Lower leg skin (tissue), 4 donors: ENCODE measurements around the gene NDUFB6. TPM values are rescaled to one million over a fixed set of nuclear protein-coding genes. Genes with fewer than 3 reads are reported as not detected.
A peak's percentile ranks its signal among the peaks of the same experiment; 100 is the strongest.

Experiments
- DNase-seq, 2 donors: peaks; one replicate each; pipeline ENCODE4 v3.0.0-alpha.2; 2019; ENCODE audit warnings: low spot score in 2 of 2
- H3K4me3 ChIP-seq: fragments of 200-600 bp; sonication (generic); 2 replicates; pipeline ENCODE4 v1.5.1; 2017; ENCODE audit warnings: mild to moderate bottlenecking, low read depth; ENCODE audit not compliant: poor library complexity, severe bottlenecking
- POLR2A ChIP-seq, 2 donors: fragments of 450-650 bp; IDR thresholded peaks; one replicate each; pipeline ENCODE4 v1.6.1; 2016 to 2017; ENCODE audit warnings: antibody characterized with exemption in 2 of 2, mild to moderate bottlenecking in 1 of 2, moderate library complexity in 1 of 2
- WGBS, 2 donors: methylation state at CpG; one replicate each; pipeline ENCODE4 v1.1.5; 2018; 5-methylcytosine and 5-hydroxymethylcytosine counted together
- intact Hi-C: fragments of 100-400 bp; cut with DNase I; formaldehyde crosslinking; loops from one replicate; pipeline ENCODE4 v1.15.0; 2023; ENCODE audit warnings: low total_unique reads
- total RNA-seq, 4 donors: library from RNA; depleted of rRNA; stranded (reverse); fragments of >200 nt; gene quantifications; one replicate each; pipeline ENCODE4 v1.1.0, GENCODE V29; 2016
- TF ChIP-seq, protein P1 (sequence below), 3 donors: fragments of 450-650 bp; IDR thresholded peaks; one replicate each; pipeline ENCODE4 v1.5.1; 2016; ENCODE audit warnings: antibody characterized with exemption in 3 of 3, mild to moderate bottlenecking in 3 of 3, moderate library complexity in 2 of 3

Gene NDUFB6
- total RNA-seq, 4 donors from 2014 or later = 24.5 to 34.5 (median 26.4) TPM

DNA sequence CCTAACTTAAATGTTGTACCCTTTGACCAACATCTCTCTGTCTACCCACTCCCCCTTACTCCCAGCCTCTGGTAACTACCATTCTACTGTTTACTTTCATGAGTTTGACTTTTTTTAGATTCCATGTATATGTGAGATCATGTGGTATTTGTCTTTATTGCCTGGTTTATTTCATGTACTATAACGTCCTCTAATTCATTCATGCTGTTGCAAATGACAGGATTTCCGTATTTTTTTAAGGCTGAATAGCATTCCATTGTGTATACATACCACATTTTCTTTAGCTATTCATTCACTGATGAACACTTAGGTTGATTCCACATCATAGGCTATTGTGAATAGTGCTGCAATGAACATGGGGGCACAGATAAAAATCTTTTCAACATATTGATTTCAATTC is 11.8 kb upstream of the NDUFB6 start:
- no peak for TF ChIP-seq POLR2A (IDR thresholded peaks at IDR 0.05)
- TF ChIP-seq, protein P1, sequence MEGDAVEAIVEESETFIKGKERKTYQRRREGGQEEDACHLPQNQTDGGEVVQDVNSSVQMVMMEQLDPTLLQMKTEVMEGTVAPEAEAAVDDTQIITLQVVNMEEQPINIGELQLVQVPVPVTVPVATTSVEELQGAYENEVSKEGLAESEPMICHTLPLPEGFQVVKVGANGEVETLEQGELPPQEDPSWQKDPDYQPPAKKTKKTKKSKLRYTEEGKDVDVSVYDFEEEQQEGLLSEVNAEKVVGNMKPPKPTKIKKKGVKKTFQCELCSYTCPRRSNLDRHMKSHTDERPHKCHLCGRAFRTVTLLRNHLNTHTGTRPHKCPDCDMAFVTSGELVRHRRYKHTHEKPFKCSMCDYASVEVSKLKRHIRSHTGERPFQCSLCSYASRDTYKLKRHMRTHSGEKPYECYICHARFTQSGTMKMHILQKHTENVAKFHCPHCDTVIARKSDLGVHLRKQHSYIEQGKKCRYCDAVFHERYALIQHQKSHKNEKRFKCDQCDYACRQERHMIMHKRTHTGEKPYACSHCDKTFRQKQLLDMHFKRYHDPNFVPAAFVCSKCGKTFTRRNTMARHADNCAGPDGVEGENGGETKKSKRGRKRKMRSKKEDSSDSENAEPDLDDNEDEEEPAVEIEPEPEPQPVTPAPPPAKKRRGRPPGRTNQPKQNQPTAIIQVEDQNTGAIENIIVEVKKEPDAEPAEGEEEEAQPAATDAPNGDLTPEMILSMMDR (IDR thresholded peaks at IDR 0.05) = no peak
- DNase-seq = no peak
- H3K4me3 ChIP-seq = no peak overlapping the region
- 31 to 40% methylated on average over 2 of the region's 2 CpGs for whole genome bisulfite sequencing, 2 donors
- intact Hi-C loops = loop anchor here (5.0 kb wide), 2 partner anchors 207 to 383 kb away; no protein-coding TSS in a partner anchor

DNA sequence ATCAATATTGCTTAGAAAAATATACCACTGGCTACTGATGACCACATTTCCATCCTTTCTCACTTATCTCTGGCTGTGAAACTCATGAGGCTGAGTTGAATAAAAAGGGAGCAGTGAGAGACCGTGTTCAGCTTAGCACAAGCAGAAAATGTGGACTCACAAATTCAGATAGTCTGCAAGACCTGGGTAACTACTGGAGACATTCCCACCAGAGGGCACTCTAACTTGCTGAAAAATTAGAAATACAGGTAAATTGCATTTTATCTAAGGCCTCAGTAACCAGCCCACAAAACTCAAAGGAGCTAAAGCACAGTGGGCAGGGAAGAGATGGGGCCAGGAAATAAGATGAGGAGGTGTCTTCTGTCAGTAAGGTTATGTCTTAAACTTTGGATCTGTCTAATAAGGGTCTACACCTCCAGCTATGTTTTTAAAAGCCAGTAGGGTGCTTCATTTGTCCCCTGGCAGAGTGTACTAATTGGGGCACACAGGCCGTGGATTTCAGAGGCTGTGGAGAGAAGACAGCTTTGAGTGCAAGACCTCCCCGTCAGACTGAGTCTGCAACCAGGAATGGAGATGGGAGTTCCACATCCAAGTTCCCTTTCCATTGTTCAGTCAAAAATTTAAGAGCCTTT is 8.7 kb upstream of the NDUFB6 start:
- intact Hi-C loops = loop anchor here (5.0 kb wide), 1 partner anchor 204 kb away; no protein-coding TSS in a partner anchor
- H3K4me3 ChIP-seq = no peak overlapping the region
- TF ChIP-seq POLR2A (IDR thresholded peaks at IDR 0.05) = no peak
- TF ChIP-seq, protein P1 (IDR thresholded peaks at IDR 0.05) = no peak
- 36 to 42% methylated on average over 3 of the region's 3 CpGs for WGBS, 2 donors
- no peak for DNase-seq

DNA sequence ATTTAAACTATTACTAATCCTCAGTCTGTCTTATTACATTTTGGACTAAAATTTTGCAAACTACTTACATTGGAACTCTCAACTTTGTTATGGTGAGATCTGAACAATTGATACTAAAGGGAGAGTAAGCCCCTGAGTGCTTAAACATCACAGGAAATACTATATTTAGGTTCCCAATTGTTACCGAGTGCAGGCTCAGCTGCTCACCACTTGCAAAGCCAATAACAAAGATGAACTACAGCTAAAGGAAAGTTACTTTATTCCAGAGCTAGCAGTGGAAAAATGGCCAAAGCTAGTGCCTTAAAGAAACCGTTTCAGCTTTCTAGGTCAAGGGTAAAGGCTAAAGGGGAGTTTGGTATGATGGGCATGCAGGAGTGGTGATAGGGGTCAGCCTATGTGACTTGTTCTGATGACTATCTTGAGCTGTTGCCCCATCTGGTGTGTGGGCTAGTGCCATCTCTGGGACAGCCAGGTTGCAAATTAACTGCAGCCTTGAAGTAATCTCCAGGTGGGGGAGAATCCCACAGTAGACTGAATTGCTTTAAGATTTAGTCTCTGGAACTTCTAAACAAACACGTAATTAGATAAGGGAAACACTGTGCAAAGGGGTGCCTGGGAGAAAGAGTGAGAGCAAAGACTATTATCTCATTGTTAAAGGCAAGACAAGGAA is 7.8 kb upstream of the NDUFB6 start:
- 28 to 34% methylated on average over 3 of the region's 3 CpGs for WGBS, 2 donors
- no peak for DNase-seq
- intact Hi-C loops = loop anchor here (5.0 kb wide), 1 partner anchor 203 kb away; no protein-coding TSS in a partner anchor
- no peak overlapping the region for H3K4me3 ChIP-seq
- TF ChIP-seq, protein P1 (IDR thresholded peaks at IDR 0.05) = no peak
- no peak for TF ChIP-seq POLR2A (IDR thresholded peaks at IDR 0.05)

DNA sequence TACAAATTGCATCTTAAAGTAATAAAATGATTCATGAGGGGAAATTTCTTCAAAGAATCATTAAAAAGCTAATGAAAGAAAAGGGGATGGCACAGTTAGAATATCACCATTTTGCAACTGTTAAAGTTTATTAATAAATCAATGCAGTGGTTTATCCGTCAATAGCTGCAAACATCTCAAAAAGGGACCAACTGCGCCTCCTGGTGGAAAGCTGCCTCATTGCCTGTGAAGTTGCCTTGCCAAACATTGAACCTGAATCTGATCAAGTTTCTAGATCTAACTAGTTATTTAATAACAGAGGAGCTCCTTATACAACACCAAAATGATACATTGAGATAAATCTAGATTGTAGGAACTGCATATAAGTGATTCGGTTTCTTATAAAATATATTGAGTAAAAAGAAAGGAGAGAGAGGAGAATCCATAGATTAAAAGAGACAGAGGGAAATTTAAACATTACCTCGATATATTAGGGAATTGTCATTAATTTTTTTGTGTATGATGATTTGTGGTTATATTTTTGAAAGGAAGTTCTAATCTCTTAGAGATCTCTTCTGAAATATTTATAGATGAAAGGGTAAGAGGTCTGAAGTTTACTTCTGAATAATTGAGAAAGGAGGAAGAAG is 6.9 kb upstream of the NDUFB6 start:
- H3K4me3 ChIP-seq = no peak overlapping the region
- peak; percentile 51 to 94 for DNase-seq
- TF ChIP-seq, protein P1 (IDR thresholded peaks at IDR 0.05) = peak in 1 of 3 donors; percentile 67
- TF ChIP-seq POLR2A (IDR thresholded peaks at IDR 0.05) = no peak
- intact Hi-C loops = loop anchor here (5.0 kb wide), 1 partner anchor 203 kb away; no protein-coding TSS in a partner anchor
- 19% methylated on average over 4 of the region's 4 CpGs for WGBS, 2 donors

DNA sequence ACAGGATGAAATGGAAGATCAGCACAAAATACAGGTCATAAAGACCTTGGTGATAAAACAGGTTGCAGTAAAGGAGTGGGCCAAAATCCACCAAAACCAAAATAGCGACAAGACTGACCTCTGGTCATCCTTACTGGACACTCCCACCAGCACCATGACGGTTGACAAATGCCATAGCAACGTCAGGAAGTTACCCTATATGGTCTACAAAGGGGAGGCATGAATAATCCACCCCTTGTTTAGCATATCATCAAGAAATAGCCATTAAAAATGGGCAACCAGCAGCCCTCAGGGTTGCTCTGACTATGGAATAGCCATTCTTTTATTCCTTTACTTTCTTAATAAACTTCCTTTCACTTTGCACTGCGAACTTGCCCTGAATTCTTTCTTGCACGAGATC is 6.0 kb upstream of the NDUFB6 start:
- TF ChIP-seq POLR2A (IDR thresholded peaks at IDR 0.05) = no peak
- TF ChIP-seq, protein P1 (IDR thresholded peaks at IDR 0.05) = no peak
- intact Hi-C loops = no loop called here
- no peak for DNase-seq
- H3K4me3 ChIP-seq = no peak overlapping the region
- 56 to 59% methylated on average over 5 of the region's 5 CpGs for WGBS, 2 donors
